ENCODE results near the gene SLC2A1.
A peak's percentile ranks its signal among the peaks of the same experiment; 100 is the strongest.

The SLC2A1 gene

DNA sequence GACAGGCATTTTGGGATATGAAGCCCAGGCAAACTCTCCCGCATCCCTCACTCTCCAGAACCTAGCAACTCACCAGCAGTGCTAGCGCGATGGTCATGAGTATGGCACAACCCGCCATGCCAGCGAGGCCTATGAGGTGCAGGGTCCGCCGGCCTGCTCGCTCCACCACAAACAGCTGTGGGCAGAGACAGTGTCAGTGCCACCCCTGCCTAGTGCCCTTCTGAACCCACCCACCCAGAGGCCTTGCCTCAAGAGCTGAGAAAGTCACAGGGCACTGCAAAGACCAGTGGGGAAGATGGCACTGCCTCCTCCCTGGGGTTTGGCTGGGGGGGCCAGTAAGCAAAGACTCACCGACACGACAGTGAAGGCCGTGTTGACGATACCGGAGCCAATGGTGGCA is 29.8 kb downstream of the SLC2A1 start:
- no CpG with 5 or more reads among the region's 13 CpGs for WGBS (ENCODE audit: extremely low coverage, insufficient coverage, low lambda C conversion rate)
- Histone ChIP-seq H3K56ac (ENCODE audit: low read length) (no peak overlapping the region), H2BK120ac (ENCODE audit: low read depth, low read length) (no peak overlapping the region), H2BK5ac (ENCODE audit: low read length) (no peak overlapping the region), H3K36me3 (ENCODE audit: control insufficient read depth, insufficient read depth, low read length) (peaks cover 41% of the 10 kb centered on the region), H4K8ac (ENCODE audit: low read depth, low read length) (no peak overlapping the region), H2BK15ac (replicated peaks; ENCODE audit: low read depth) (no peak overlapping the region), H3K79me1 (ENCODE audit: low read length) (peaks cover 20% of the 10 kb centered on the region), H2AK5ac (ENCODE audit: low read length) (no peak overlapping the region), H3K27ac (ENCODE audit: low read depth, low read length) (no peak overlapping the region), H3K4ac (ENCODE audit: low read depth, low read length) (no peak overlapping the region), H3K18ac (ENCODE audit: low read length) (no peak overlapping the region), H3K27me3 (ENCODE audit: insufficient read depth, low read length, poor library complexity) (no peaks in the 10 kb centered on the region), H4K5ac (ENCODE audit: low read length) (no peak overlapping the region), H3K9ac (ENCODE audit: low read length) (no peak overlapping the region), H3K23ac (ENCODE audit: low read length) (no peak overlapping the region), H3K4me1 (ENCODE audit: control insufficient read depth, low read depth, low read length) (peaks cover 8% of the 10 kb centered on the region), H3K4me2 (ENCODE audit: low read length) (no peak overlapping the region), H3K79me2 (ENCODE audit: control insufficient read depth, insufficient read depth, low read length) (peaks cover 13% of the 10 kb centered on the region), H3K4me3 (ENCODE audit: low read length) (no peak overlapping the region)
- DNase-seq: no peak

DNA sequence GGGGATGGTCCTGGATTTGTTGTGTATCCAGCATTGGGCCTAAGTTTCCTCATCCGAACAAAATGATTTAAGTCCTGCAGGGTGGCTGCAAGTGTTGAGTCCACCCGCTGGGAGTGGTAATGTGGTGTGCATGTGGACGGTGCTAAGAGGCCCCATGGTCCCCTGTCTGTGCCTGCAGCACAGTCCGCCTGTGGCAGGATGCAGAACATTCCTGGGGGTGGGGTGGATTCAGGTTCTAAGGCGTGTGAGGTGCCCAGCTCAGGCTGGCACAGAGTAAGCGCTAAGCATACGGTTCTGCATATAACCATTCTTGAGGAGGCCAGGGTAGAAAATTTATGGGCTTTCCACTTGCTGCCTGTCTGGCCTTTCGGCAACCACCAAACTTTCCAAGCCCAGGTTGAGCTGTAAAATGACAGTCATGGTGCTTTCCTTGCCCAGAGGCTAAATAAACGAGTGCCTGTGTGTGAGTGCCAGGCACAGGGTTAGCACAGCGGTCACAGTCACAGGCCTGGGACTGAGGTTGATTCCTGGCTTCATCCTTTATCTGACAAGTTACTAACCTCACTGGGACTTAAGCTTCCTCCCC is 30.7 kb downstream of the SLC2A1 start:
- H3K79me2 ChIP-seq (ENCODE audit: control insufficient read depth, insufficient read depth, low read length): peaks cover 7% of the 10 kb centered on the region
- peaks cover 15% of the 10 kb centered on the region for H3K79me1 ChIP-seq (ENCODE audit: low read length)
- no peak overlapping the region for H2AK5ac ChIP-seq (ENCODE audit: low read length)
- no peak overlapping the region for H3K9ac ChIP-seq (ENCODE audit: low read length)
- no CpG with 5 or more reads among the region's 10 CpGs for WGBS (ENCODE audit: extremely low coverage, insufficient coverage, low lambda C conversion rate)
- peaks cover 12% of the 10 kb centered on the region for H3K4me1 ChIP-seq (ENCODE audit: control insufficient read depth, low read depth, low read length)
- no peak overlapping the region for H3K18ac ChIP-seq (ENCODE audit: low read length)
- H3K36me3 ChIP-seq (ENCODE audit: control insufficient read depth, insufficient read depth, low read length): peaks cover 38% of the 10 kb centered on the region
- no peak for DNase-seq
- H2BK15ac ChIP-seq (replicated peaks; ENCODE audit: low read depth): no peak overlapping the region
- H3K4me3 ChIP-seq (ENCODE audit: low read length): no peak overlapping the region
- H3K27me3 ChIP-seq (ENCODE audit: insufficient read depth, low read length, poor library complexity): no peaks in the 10 kb centered on the region
- no peak overlapping the region for H3K4ac ChIP-seq (ENCODE audit: low read depth, low read length)
- no peak overlapping the region for H2BK5ac ChIP-seq (ENCODE audit: low read length)
- H3K56ac ChIP-seq (ENCODE audit: low read length): no peak overlapping the region
- H3K4me2 ChIP-seq (ENCODE audit: low read length): no peak overlapping the region
- no peak overlapping the region for H3K23ac ChIP-seq (ENCODE audit: low read length)
- no peak overlapping the region for H4K5ac ChIP-seq (ENCODE audit: low read length)
- H2BK120ac ChIP-seq (ENCODE audit: low read depth, low read length): no peak overlapping the region
- H3K27ac ChIP-seq (ENCODE audit: low read depth, low read length): no peak overlapping the region
- H4K8ac ChIP-seq (ENCODE audit: low read depth, low read length): no peak overlapping the region

DNA sequence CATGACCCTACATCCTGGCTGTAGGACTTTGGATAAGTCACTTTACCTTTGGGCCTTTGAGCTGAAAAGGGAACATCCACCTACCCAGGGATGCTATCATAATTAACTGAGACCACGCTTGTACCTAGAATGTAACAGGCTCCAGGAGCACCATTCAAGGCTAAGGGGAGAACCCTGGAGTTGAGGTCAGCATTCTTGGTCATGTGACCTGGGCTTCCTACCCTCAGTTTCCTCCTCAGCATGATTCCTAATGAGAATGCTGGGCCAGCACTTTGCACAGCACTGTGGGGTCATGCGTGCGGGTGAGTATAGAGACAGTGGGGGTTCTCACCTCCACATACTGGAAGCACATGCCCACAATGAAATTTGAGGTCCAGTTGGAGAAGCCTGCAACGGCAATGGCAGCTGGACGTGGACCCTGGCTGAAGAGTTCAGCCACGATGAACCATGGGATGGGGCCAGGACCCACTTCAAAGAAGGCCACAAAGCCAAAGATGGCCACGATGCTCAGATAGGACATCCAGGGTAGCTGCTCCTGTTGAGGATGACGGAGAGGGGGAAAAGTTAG is 31.3 kb downstream of the SLC2A1 start:
- H3K79me1 ChIP-seq (ENCODE audit: low read length): peaks cover 9% of the 10 kb centered on the region
- no peak for DNase-seq
- H2AK5ac ChIP-seq (ENCODE audit: low read length): no peak overlapping the region
- H3K23ac ChIP-seq (ENCODE audit: low read length): no peak overlapping the region
- no peak overlapping the region for H3K4me3 ChIP-seq (ENCODE audit: low read length)
- H3K4ac ChIP-seq (ENCODE audit: low read depth, low read length): no peak overlapping the region
- H3K4me1 ChIP-seq (ENCODE audit: control insufficient read depth, low read depth, low read length): peaks cover 11% of the 10 kb centered on the region
- no peak overlapping the region for H3K56ac ChIP-seq (ENCODE audit: low read length)
- WGBS (ENCODE audit: extremely low coverage, insufficient coverage, low lambda C conversion rate): no CpG with 5 or more reads among the region's 8 CpGs
- H4K5ac ChIP-seq (ENCODE audit: low read length): no peak overlapping the region
- H2BK5ac ChIP-seq (ENCODE audit: low read length): no peak overlapping the region
- H4K8ac ChIP-seq (ENCODE audit: low read depth, low read length): no peak overlapping the region
- no peaks in the 10 kb centered on the region for H3K27me3 ChIP-seq (ENCODE audit: insufficient read depth, low read length, poor library complexity)
- no peak overlapping the region for H2BK120ac ChIP-seq (ENCODE audit: low read depth, low read length)
- H3K4me2 ChIP-seq (ENCODE audit: low read length): no peak overlapping the region
- no peak overlapping the region for H2BK15ac ChIP-seq (replicated peaks; ENCODE audit: low read depth)
- H3K79me2 ChIP-seq (ENCODE audit: control insufficient read depth, insufficient read depth, low read length): peaks cover 2% of the 10 kb centered on the region
- no peak overlapping the region for H3K9ac ChIP-seq (ENCODE audit: low read length)
- H3K18ac ChIP-seq (ENCODE audit: low read length): no peak overlapping the region
- H3K36me3 ChIP-seq (ENCODE audit: control insufficient read depth, insufficient read depth, low read length): peaks cover 35% of the 10 kb centered on the region
- peak overlapping the region; percentile 6 for H3K27ac ChIP-seq (ENCODE audit: low read depth, low read length)

DNA sequence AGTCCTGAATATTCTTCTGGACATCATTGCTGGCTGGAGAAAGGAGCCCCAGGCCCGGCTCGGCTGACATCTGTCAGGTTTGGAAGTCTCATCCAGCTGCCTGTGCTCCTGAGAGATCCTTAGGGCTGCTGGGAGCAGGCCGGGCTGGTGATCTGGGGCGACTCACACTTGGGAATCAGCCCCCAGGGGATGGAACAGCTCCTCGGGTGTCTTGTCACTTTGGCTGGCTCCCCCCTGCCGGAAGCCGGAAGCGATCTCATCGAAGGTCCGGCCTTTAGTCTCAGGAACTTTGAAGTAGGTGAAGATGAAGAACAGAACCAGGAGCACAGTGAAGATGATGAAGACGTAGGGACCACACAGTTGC is 31.8 kb downstream of the SLC2A1 start:
- no peak overlapping the region for H3K18ac ChIP-seq (ENCODE audit: low read length)
- H3K27me3 ChIP-seq (ENCODE audit: insufficient read depth, low read length, poor library complexity): no peaks in the 10 kb centered on the region
- peaks cover 6% of the 10 kb centered on the region for H3K79me1 ChIP-seq (ENCODE audit: low read length)
- H3K79me2 ChIP-seq (ENCODE audit: control insufficient read depth, insufficient read depth, low read length): no peaks in the 10 kb centered on the region
- H2BK5ac ChIP-seq (ENCODE audit: low read length): no peak overlapping the region
- WGBS (ENCODE audit: extremely low coverage, insufficient coverage, low lambda C conversion rate): no CpG with 5 or more reads among the region's 11 CpGs
- no peak overlapping the region for H3K9ac ChIP-seq (ENCODE audit: low read length)
- H2AK5ac ChIP-seq (ENCODE audit: low read length): no peak overlapping the region
- H3K4ac ChIP-seq (ENCODE audit: low read depth, low read length): no peak overlapping the region
- no peak for DNase-seq
- no peak overlapping the region for H2BK15ac ChIP-seq (replicated peaks; ENCODE audit: low read depth)
- H3K4me3 ChIP-seq (ENCODE audit: low read length): no peak overlapping the region
- H3K23ac ChIP-seq (ENCODE audit: low read length): no peak overlapping the region
- H4K8ac ChIP-seq (ENCODE audit: low read depth, low read length): no peak overlapping the region
- H3K56ac ChIP-seq (ENCODE audit: low read length): no peak overlapping the region
- no peak overlapping the region for H3K4me2 ChIP-seq (ENCODE audit: low read length)
- H3K36me3 ChIP-seq (ENCODE audit: control insufficient read depth, insufficient read depth, low read length): peaks cover 35% of the 10 kb centered on the region
- peak overlapping the region; percentile 6 for H3K27ac ChIP-seq (ENCODE audit: low read depth, low read length)
- no peak overlapping the region for H2BK120ac ChIP-seq (ENCODE audit: low read depth, low read length)
- H3K4me1 ChIP-seq (ENCODE audit: control insufficient read depth, low read depth, low read length): peaks cover 6% of the 10 kb centered on the region
- no peak overlapping the region for H4K5ac ChIP-seq (ENCODE audit: low read length)

DNA sequence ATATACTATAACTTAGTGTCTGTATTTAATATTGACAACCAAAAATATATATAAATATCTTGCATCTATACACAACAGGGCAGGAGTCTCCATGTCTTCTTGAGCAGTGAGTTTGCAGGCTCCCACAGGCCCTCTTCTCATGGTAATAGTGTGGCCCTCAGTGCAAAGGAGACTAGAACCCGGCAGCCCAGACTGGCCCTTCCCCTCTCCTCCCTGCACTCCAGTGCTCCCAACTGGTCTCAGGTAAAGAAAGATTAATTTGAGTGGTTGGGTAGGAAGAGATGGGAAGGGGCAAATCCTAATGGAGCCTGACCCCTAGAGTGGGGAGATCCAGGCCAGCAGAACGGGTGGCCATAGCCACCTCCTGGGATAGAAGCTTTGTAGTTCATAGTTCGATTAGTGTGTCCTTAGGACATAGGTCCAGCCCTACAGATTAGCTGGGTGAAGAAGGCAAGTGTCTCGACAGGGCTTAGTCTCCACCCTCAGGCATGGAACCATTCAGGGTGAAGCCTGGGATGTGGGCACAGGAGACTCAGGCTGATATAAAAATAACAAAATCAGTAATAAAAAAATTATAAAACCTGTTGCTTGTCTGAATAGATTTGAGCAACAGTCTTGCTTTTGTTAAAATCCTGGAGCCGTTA is 32.3 kb downstream of the SLC2A1 start:
- Histone ChIP-seq H2BK120ac (ENCODE audit: low read depth, low read length) (no peak overlapping the region), H3K9ac (ENCODE audit: low read length) (no peak overlapping the region), H2BK15ac (replicated peaks; ENCODE audit: low read depth) (no peak overlapping the region), H3K79me2 (ENCODE audit: control insufficient read depth, insufficient read depth, low read length) (no peaks in the 10 kb centered on the region), H3K79me1 (ENCODE audit: low read length) (peaks cover 6% of the 10 kb centered on the region), H3K4me2 (ENCODE audit: low read length) (no peak overlapping the region), H2BK5ac (ENCODE audit: low read length) (no peak overlapping the region), H3K4ac (ENCODE audit: low read depth, low read length) (no peak overlapping the region), H3K23ac (ENCODE audit: low read length) (no peak overlapping the region), H3K56ac (ENCODE audit: low read length) (no peak overlapping the region), H3K18ac (ENCODE audit: low read length) (no peak overlapping the region), H3K36me3 (ENCODE audit: control insufficient read depth, insufficient read depth, low read length) (peaks cover 35% of the 10 kb centered on the region), H2AK5ac (ENCODE audit: low read length) (no peak overlapping the region), H4K8ac (ENCODE audit: low read depth, low read length) (no peak overlapping the region), H3K27ac (ENCODE audit: low read depth, low read length) (peak overlapping the region; percentile 2), H4K5ac (ENCODE audit: low read length) (no peak overlapping the region), H3K4me3 (ENCODE audit: low read length) (no peak overlapping the region), H3K27me3 (ENCODE audit: insufficient read depth, low read length, poor library complexity) (no peaks in the 10 kb centered on the region), H3K4me1 (ENCODE audit: control insufficient read depth, low read depth, low read length) (peaks cover 6% of the 10 kb centered on the region)
- WGBS (ENCODE audit: extremely low coverage, insufficient coverage, low lambda C conversion rate): no CpG with 5 or more reads among the region's 5 CpGs
- no peak for DNase-seq

All from mesendoderm (in vitro differentiated cells).